ENCODE data around the gene RPLP1.

DNA sequence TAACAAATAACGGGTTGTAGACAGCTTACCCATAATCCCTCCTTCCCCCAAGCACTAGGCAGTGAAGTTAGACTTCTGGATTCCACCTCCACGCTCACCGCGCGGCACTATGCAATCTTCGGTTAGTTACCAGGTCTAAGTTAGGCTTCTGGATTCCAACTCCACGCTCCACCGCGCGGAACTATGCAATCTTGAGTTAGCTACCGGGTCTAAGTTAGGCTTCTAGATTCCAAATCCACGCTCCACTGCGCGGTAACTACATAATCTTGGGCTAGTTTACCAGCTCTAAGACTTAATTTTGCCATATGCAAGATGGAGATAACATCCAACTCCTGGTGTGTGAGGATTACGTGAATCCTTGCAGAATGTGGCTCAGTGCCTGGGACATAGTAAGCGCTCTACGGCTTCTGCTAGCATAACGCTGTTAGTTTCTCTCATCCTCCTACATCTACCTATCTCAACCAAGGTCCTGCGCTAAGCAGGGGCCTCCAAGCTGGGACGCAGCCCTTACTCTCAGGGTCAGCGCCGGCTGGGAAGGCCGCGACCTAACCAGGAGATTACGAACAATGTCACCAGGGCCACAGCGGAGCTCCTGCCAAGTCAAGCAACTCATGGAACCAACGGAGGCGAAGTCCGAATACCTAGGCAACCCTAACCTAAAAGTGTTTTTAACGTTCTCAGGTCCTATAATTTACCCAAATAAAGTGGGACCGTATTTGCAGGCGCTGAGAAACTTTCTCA, 497 bp upstream of the RPLP1 start:
- TF ChIP-seq POLR2AphosphoS5 (IDR thresholded peaks at IDR 0.05; ENCODE audit: low read depth, low read length) (no peak), MAX (IDR thresholded peaks at IDR 0.05; ENCODE audit: low read depth) (no peak), REST (IDR thresholded peaks at IDR 0.05; ENCODE audit: low read depth, low read length) (no peak), ELF1 (IDR thresholded peaks at IDR 0.05) (no peak), USF2 (IDR thresholded peaks at IDR 0.05; ENCODE audit: borderline replicate concordance, low read depth, low read length) (no peak), RCOR1 (IDR thresholded peaks at IDR 0.05; ENCODE audit: low read length) (no peak), SMC3 (IDR thresholded peaks at IDR 0.05; ENCODE audit: low read depth, low read length) (no peak), NRF1 (IDR thresholded peaks at IDR 0.05; ENCODE audit: low read depth, low read length) (no peak), EP300 (IDR thresholded peaks at IDR 0.05; ENCODE audit: borderline replicate concordance in 1 of 2, low read depth in 1 of 2, low read length in 1 of 2) (no peak)
- TF ChIP-seq, protein P1, sequence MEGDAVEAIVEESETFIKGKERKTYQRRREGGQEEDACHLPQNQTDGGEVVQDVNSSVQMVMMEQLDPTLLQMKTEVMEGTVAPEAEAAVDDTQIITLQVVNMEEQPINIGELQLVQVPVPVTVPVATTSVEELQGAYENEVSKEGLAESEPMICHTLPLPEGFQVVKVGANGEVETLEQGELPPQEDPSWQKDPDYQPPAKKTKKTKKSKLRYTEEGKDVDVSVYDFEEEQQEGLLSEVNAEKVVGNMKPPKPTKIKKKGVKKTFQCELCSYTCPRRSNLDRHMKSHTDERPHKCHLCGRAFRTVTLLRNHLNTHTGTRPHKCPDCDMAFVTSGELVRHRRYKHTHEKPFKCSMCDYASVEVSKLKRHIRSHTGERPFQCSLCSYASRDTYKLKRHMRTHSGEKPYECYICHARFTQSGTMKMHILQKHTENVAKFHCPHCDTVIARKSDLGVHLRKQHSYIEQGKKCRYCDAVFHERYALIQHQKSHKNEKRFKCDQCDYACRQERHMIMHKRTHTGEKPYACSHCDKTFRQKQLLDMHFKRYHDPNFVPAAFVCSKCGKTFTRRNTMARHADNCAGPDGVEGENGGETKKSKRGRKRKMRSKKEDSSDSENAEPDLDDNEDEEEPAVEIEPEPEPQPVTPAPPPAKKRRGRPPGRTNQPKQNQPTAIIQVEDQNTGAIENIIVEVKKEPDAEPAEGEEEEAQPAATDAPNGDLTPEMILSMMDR (IDR thresholded peaks at IDR 0.05), result no peak
